ENCODE results near the gene IKBKG. TPM values are rescaled to one million over a fixed set of nuclear protein-coding genes. Genes with fewer than 3 reads are reported as not detected.
A peak's percentile ranks its signal among the peaks of the same experiment; 100 is the strongest.
"Not testable (repeated sequence)": the region's sequence is repeated elsewhere in the genome, so short reads cannot be mapped to it uniquely, and the experiment has no call there.

Gene IKBKG
- total RNA-seq, 3 donors from 2014 or later = 26.7 to 36.3 (median 30.3) TPM

DNA sequence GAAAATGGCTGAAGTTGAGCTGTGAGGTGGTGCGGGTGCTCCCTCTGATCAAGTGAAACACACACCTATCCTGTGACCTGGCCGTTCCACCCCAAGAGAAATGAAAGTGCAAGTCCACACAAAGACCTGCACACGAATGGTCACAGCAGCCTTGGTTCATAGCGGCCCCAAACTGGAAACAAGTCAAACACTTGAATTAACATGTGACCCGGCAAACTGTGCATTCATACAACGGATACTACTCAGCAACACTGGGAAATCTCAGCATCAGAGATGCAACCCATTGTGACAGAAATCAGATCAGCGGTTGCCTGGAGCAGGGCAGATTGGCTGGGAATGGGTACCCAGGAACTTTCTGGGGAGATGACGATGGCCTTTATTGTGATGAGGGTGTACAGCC, 8.3 kb upstream of the IKBKG start:
- no peak for ATAC-seq
- Histone ChIP-seq H3K4me1 (ENCODE audit: low read depth) (no peaks in the 10 kb centered on the region), H3K9me3 (no peaks in the 10 kb centered on the region), H3K36me3 (ENCODE audit: low read depth) (no peaks in the 10 kb centered on the region), H3K4me3 (no peak overlapping the region)
- no peak for DNase-seq
- intact Hi-C loops (cut with DNase I, micrococcal nuclease) = no loop called here
- no peak for TF ChIP-seq CTCF (IDR thresholded peaks at IDR 0.05)

GRCh38 chrX:154540365-154540764, 7.1 kb upstream of the IKBKG start:
- H3K9me3 ChIP-seq; H3K4me3 ChIP-seq; ATAC-seq; intact Hi-C loops (cut with DNase I, micrococcal nuclease); H3K36me3 ChIP-seq (ENCODE audit: low read depth); H3K4me1 ChIP-seq (ENCODE audit: low read depth); DNase-seq: not testable (repeated sequence)

DNA sequence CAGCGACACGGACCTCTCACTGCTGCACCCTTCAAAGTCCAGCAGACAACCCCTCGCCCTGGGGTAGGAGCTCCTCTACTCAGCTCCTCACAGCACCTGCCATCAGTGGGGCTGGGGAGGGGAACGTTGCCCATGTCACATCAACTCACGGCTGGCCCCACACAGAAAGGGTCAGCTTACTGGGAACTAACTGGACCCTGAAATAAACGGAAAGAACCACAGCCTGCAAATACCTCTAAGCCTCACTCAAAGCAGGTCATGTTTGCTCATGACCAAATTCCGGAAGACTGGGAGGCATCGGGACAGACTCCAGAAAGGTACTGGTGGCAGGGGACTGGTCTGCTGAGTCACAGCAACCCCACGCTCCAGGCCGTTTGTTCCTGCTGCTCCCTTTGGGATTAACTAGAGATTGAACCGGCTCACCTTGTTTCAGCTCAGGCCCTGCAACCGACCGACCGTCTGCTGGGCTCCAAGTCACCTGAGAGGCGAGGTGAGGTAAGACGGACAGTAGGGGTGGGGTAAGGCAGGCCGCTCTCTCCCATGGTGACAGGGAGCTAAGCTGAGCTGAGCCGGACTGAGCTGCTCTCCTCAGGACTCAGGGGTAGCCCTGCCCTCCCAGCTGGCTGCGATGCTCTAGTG, 6.4 kb upstream of the IKBKG start:
- TF ChIP-seq CTCF (IDR thresholded peaks at IDR 0.05) = no peak
- H3K4me1 ChIP-seq (ENCODE audit: low read depth) = no peaks in the 10 kb centered on the region
- H3K9me3 ChIP-seq = no peaks in the 10 kb centered on the region
- DNase-seq = no peak
- no peak for ATAC-seq
- intact Hi-C loops (cut with DNase I, micrococcal nuclease) = no loop called here
- no peak overlapping the region for H3K4me3 ChIP-seq
- no peaks in the 10 kb centered on the region for H3K36me3 ChIP-seq (ENCODE audit: low read depth)

DNA sequence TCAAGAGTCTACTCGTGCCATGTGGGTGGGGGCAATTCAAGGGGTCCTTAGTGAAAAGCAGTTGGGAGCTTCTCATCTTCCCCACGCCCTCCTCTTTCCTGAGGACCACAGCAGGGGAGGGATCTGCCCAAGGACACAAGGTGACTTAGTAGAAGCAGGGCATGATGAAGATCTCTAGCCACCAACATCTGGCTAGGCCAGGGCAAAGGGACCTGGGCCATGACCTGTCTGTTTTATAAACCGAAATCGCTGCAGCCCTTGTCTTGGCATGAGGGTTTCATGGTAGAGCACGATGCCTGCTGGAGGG, 5.9 kb upstream of the IKBKG start:
- TF ChIP-seq CTCF (IDR thresholded peaks at IDR 0.05) = no peak

DNA sequence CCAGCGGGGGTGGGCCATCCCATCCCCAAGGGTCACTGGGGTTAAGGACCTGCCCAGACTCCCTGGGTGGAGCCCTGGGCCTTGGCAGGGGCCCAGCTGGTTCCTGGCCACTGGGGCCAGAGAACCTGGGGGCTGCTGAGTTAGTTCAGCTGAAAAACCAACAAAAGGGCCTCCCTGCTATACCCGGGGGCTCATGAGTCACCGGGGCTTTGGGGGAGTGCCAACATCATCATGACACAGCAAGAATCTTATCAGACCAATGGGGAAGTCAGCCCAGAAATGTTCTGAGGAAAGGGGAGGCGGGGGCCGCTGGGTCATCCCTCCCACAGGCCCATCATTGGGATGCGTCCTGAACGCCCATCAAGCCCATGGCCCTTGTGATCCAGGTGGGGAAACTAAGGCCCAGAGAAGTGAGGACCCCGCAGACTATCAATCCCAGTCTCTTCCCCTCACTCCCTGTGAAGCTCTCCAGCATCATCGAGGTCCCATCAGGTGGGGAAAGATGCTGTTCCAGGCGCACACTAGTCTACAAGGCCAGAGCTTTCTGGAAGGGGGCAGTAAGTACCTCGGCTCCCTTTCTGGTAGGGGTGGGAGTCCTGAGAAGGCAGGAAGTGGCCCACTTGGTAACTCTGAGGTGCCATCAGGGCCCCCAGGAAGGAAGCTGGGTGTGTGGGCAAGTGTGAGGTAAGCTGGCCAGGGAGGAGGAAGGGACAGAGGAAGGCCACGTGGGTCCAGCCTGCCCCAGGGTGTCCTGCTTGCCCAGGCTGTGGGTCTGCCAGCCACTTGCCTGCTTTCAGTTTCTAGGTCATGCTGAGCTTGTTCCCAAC, 5.3 kb upstream of the IKBKG start:
- H3K9me3 ChIP-seq = no peaks in the 10 kb centered on the region
- TF ChIP-seq CTCF (IDR thresholded peaks at IDR 0.05) = no peak
- H3K4me3 ChIP-seq = no peak overlapping the region
- DNase-seq (peak; percentile 38 to 65 (median 43)), ATAC-seq (peak; percentile 1)
- no peaks in the 10 kb centered on the region for H3K36me3 ChIP-seq (ENCODE audit: low read depth)
- no peaks in the 10 kb centered on the region for H3K4me1 ChIP-seq (ENCODE audit: low read depth)
- intact Hi-C loops (cut with DNase I, micrococcal nuclease) = no loop called here

More for the DNA sequence above, 5.9 kb upstream of the IKBKG start:
- no peak for ATAC-seq
- Histone ChIP-seq H3K4me3 (no peak overlapping the region), H3K36me3 (ENCODE audit: low read depth) (no peaks in the 10 kb centered on the region), H3K9me3 (no peaks in the 10 kb centered on the region), H3K4me1 (ENCODE audit: low read depth) (no peaks in the 10 kb centered on the region)
- DNase-seq = no peak
- intact Hi-C loops (cut with DNase I, micrococcal nuclease) = no loop called here

DNA sequence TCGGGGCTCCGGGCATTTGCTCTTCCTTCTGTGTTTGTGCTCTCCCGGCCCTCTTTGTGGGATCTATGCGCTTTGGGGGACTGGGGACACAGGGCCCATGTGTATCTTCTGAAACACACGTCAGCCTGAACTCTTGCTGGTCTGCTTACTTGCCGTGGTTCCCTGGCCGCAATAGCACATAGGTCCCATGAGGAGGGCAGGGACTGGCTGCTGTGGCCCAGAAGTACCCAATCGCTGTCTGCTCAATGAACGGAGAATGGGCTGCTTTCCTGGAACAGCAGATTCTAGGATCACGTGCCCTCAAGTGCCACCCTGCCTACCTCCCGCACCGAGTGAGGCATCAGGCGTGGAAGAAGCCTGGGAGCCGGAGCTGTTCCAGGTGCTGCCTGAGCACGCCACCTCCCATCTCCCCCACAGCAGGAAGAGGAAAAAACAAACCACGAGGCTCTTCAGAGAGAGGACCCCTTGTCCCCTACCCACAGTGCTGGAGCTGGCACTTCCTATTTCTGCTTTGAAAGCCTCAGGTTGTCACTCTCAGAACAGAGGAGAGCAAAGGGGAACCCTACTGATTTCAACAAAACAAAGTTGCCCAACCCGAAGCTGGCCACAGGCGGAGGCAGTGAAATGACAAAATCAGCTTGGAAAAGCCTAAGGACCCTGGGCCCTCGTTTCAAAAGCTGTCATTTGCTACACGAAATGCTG, 4.5 kb upstream of the IKBKG start:
- DNase-seq (no peak), ATAC-seq (no peak)
- no peak overlapping the region for H3K4me3 ChIP-seq
- no peak for TF ChIP-seq CTCF (IDR thresholded peaks at IDR 0.05)
- H3K36me3 ChIP-seq (ENCODE audit: low read depth) = no peaks in the 10 kb centered on the region
- H3K4me1 ChIP-seq (ENCODE audit: low read depth) = no peaks in the 10 kb centered on the region
- intact Hi-C loops (cut with DNase I, micrococcal nuclease) = no loop called here
- no peaks in the 10 kb centered on the region for H3K9me3 ChIP-seq
